Heart left ventricle (tissue), 16 donors: ENCODE results near the gene RBBP4. TPM values are rescaled to one million over a fixed set of nuclear protein-coding genes. Genes with fewer than 3 reads are reported as not detected.

Source experiments
- ATAC-seq, 4 donors: fragments of 200-7000 bp; cut with Tn5 transposase; one replicate each; pipeline ENCODE4 v1.9.1; 2020 to 2022; ENCODE audit warnings: moderate library complexity in 4 of 4, mild to moderate bottlenecking in 3 of 4, moderate number of reproducible peaks in 1 of 4
- DNase-seq, 5 donors: peaks; one replicate each; pipeline ENCODE4 v3.0.0-alpha.2; 2020
- H3K27ac ChIP-seq, 12 donors: fragments of 200-600 bp; sonication (generic) in 4 of 12; one replicate each; pipeline versions ENCODE4 v1.5.0 to v1.8.0; 2016 to 2022; ENCODE audit warnings: mild to moderate bottlenecking in 2 of 12
- H3K27me3 ChIP-seq, 9 donors: fragments of 200-600 bp; sonication (generic) in 2 of 9; one replicate each; pipeline versions ENCODE4 v1.5.1 to v1.8.0; 2016 to 2022; ENCODE audit warnings: mild to moderate bottlenecking in 3 of 9
- H3K36me3 ChIP-seq, 9 donors: fragments of 200-600 bp; sonication (generic) in 2 of 9; one replicate each; pipeline versions ENCODE4 v1.5.0 to v1.8.0; 2018 to 2022; ENCODE audit warnings: mild to moderate bottlenecking in 2 of 9
- H3K4me1 ChIP-seq, 12 donors: fragments of 200-600 bp; sonication (generic) in 4 of 12; one replicate each; pipeline versions ENCODE4 v1.5.0 to v1.8.0; 2016 to 2022; ENCODE audit warnings: mild to moderate bottlenecking in 3 of 12
- H3K4me3 ChIP-seq, 12 donors: fragments of 200-600 bp; sonication (generic) in 4 of 12; one replicate each; pipeline versions ENCODE4 v1.5.0 to v1.8.0; 2017 to 2022; ENCODE audit warnings: mild to moderate bottlenecking in 9 of 12, moderate library complexity in 4 of 12
- H3K9me3 ChIP-seq, 12 donors: fragments of 200-600 bp; sonication (generic) in 4 of 12; one replicate each; pipeline versions ENCODE4 v1.5.0 to v1.8.0; 2016 to 2022; ENCODE audit warnings: mild to moderate bottlenecking in 1 of 12
- CTCF ChIP-seq, 12 donors: fragments of 200-600 bp; sonication (generic) in 4 of 12; IDR thresholded peaks; one replicate each; pipeline versions ENCODE4 v1.5.0 to v1.8.0; 2018 to 2022; ENCODE audit warnings: antibody characterized with exemption in 12 of 12, mild to moderate bottlenecking in 5 of 12
- POLR2A ChIP-seq, 2 donors: fragments of 450-650 bp; IDR thresholded peaks; one replicate each; pipeline ENCODE4 v1.6.1; 2017; ENCODE audit warnings: antibody characterized with exemption in 2 of 2, mild to moderate bottlenecking in 2 of 2, moderate library complexity in 2 of 2
- WGBS, 4 donors: extraction: QIAGEN DNeasy Blood & Tissue Kit in 2 of 4; methylation state at CpG; one replicate each; pipeline versions ENCODE4 v1.1.5 to v1.1.7; 2013 to 2018; 5-methylcytosine and 5-hydroxymethylcytosine counted together
- intact Hi-C, 10 donors: fragments of 100-400 bp; cut with DNase I; formaldehyde crosslinking; loops; one replicate each; pipeline versions ENCODE4 v1.11.1 to v1.14.2; 2022
- polyA plus RNA-seq, 2 donors: library from polyadenylated mRNA; stranded (reverse); fragments of 200-250 nt; gene quantifications; one replicate each; pipeline ENCODE4 v1.2.3, GENCODE V29; 2013
- total RNA-seq, 9 donors: library from RNA; depleted of rRNA in 2 of 9; stranded (reverse); fragments of >200 nt in 2 of 9; fragmentation: NEBNext Ultra II Directional in 3 of 9; extraction: Animal tissue kit (Norgen Biotek cat#: 25700) in 3 of 9; gene quantifications; one replicate each; pipeline versions ENCODE4 v1.1.0 to v1.2.4, GENCODE V29; 2016 to 2023
- donor health status: ischemic (EF 13 %, LVEDD 7.1; RV severe dilation, severe dysfunction).
- donor health status: healthy with polysubstance abuse.
- donor health status: DM: no; HTN: yes; CAD: no.
- donor health status: DM: no; HTN: no; CAD: no.
- donor health status: ischemic (EF 25% LVEDD 6.9; RV normal size, moderate dysfunction).
- donor health status: ischemic (EF 25% LVEDD 5.7; RV mildly dilated, moderate dysfunction).
- donor health status: healthy.
- donor health status: DM: yes; HTN: yes; CAD: no.
- donor health status: ischemic (EF 35%, LVEDD 5.7; RV mildly dilated, moderate dysfunction).
- donor health status: nonischemic (EF 11% LVEDD 7.7; RV severe dilation, severe dysfunction).
- donor health status: DM: yes; HTN: yes; CAD: no.
- donor health status: PGD.
- donor health status: ischemic (EF 29% LVEDD 5.4; RV normal size, mild dysfunction).
- donor health status: nonischemic (EF 23%, LVEDD 6.1; RV moderate dilation, normal function).

Gene RBBP4
- total and polyA plus RNA-seq, 11 donors = 23.4 to 141 (median 93.2) TPM

GRCh38 chr1:32719681-32720275 is 68.8 kb downstream of the RBBP4 start:
- H3K4me1 ChIP-seq = peaks cover 0 to 6% (median under 1%) of the 10 kb centered on the region in 12 donors
- H3K9me3 ChIP-seq = no peaks in the 10 kb centered on the region
- no peak overlapping the region for H3K27ac ChIP-seq
- no peaks in the 10 kb centered on the region for H3K36me3 ChIP-seq
- H3K4me3 ChIP-seq = no peak overlapping the region
- ATAC-seq (no peak), DNase-seq (no peak)
- intact Hi-C loops = loop anchor here in 5 of 10 donors (5.0 to 10.0 kb wide), 3 partner anchors 155 to 365 kb away; partner anchors contain the start of genes AZIN2 (in 3 of the 5) and FNDC5 (in 2 of the 5)
- no peaks in the 10 kb centered on the region for H3K27me3 ChIP-seq
- WGBS, 4 donors = 91 to 96% (median 92%) methylated on average over 4 of the region's 4 CpGs
- TF ChIP-seq POLR2A (IDR thresholded peaks at IDR 0.05) = no peak
- TF ChIP-seq CTCF (IDR thresholded peaks at IDR 0.05) = no peak

GRCh38 chr1:32724678-32725614 is 73.9 kb downstream of the RBBP4 start:
- Histone ChIP-seq H3K9me3 (no peaks in the 10 kb centered on the region), H3K4me3 (no peak overlapping the region), H3K27me3 (no peaks in the 10 kb centered on the region), H3K27ac (peak overlapping the region in 1 of 12 donors; percentile 18), H3K36me3 (no peaks in the 10 kb centered on the region), H3K4me1 (peaks cover 0 to 15% (median 7%) of the 10 kb centered on the region in 12 donors)
- ATAC-seq (peak; percentile 26 to 94 (median 94)), DNase-seq (peak; percentile 36 to 87 (median 55))
- TF ChIP-seq POLR2A (IDR thresholded peaks at IDR 0.05) (no peak), CTCF (IDR thresholded peaks at IDR 0.05) (no peak)
- intact Hi-C loops = no loop called here
- 53 to 71% (median 57%) methylated on average over 13 to 14 of the region's 14 CpGs for WGBS, 4 donors

- H3K9me3 ChIP-seq = no peaks in the 10 kb centered on the region
- no peak overlapping the region for H3K4me3 ChIP-seq
- DNase-seq (no peak), ATAC-seq (no peak)
- 80 to 91% (median 87%) methylated on average over 3 of the region's 3 CpGs for WGBS, 4 donors
- peak overlapping the region in 1 of 12 donors; percentile 18 for H3K27ac ChIP-seq
- TF ChIP-seq CTCF (IDR thresholded peaks at IDR 0.05) = no peak
- TF ChIP-seq POLR2A (IDR thresholded peaks at IDR 0.05) = no peak
- peaks cover 0 to 15% (median 7%) of the 10 kb centered on the region in 12 donors for H3K4me1 ChIP-seq
- no peaks in the 10 kb centered on the region for H3K36me3 ChIP-seq
- H3K27me3 ChIP-seq = no peaks in the 10 kb centered on the region
- intact Hi-C loops = no loop called here
Observed at GRCh38 chr1:32725615-32725982, 74.6 kb downstream of the RBBP4 start.

- 95 to 100% (median 100%) methylated on average over 1 of the region's 1 CpG for WGBS, 4 donors
- H3K4me1 ChIP-seq = peaks cover 0 to 15% (median 7%) of the 10 kb centered on the region in 12 donors
- ATAC-seq (no peak), DNase-seq (no peak)
- H3K36me3 ChIP-seq = no peaks in the 10 kb centered on the region
- TF ChIP-seq POLR2A (IDR thresholded peaks at IDR 0.05) (no peak), CTCF (IDR thresholded peaks at IDR 0.05) (no peak)
- intact Hi-C loops = no loop called here
- no peaks in the 10 kb centered on the region for H3K9me3 ChIP-seq
- no peaks in the 10 kb centered on the region for H3K27me3 ChIP-seq
- no peak overlapping the region for H3K27ac ChIP-seq
- H3K4me3 ChIP-seq = no peak overlapping the region
Observed at GRCh38 chr1:32727876-32728275, 76.9 kb downstream of the RBBP4 start.
